ENCODE results near the gene RNF213. TPM values are rescaled to one million over a fixed set of nuclear protein-coding genes. Genes with fewer than 3 reads are reported as not detected.

Gene RNF213
- total and polyA plus RNA-seq, 2 donors (not counting 1 experiment from before 2014, with no cell fraction given), result 36.8 to 245 TPM

GRCh38 chr17:80422981-80423380 lies 162.3 kb downstream of the RNF213 start:
- Histone ChIP-seq H3K27ac (ENCODE audit: insufficient read depth, low read length) (no peak overlapping the region), H3K4me1 (ENCODE audit: control insufficient read depth, extremely low read depth, insufficient read depth, low read length) (no peaks in the 10 kb centered on the region), H3K4me2 (ENCODE audit: extremely low read depth, insufficient read depth, low read length) (no peak overlapping the region), H2AFZ (ENCODE audit: low read length) (no peak overlapping the region), H3K27me3 (ENCODE audit: control insufficient read depth, insufficient read depth, low read length) (no peaks in the 10 kb centered on the region), H3K9ac (ENCODE audit: insufficient read depth, low read length) (no peak overlapping the region), H3K79me2 (ENCODE audit: control insufficient read depth, insufficient read depth, low read length) (no peaks in the 10 kb centered on the region), H4K20me1 (ENCODE audit: control insufficient read depth, extremely low read depth, insufficient read depth, low read length) (no peaks in the 10 kb centered on the region), H3K36me3 (ENCODE audit: control insufficient read depth, insufficient read depth, low read length) (peaks cover 8% of the 10 kb centered on the region), H3K9me3 (ENCODE audit: control insufficient read depth, insufficient read depth, low read depth, low read length) (no peaks in the 10 kb centered on the region), H3K4me3 (replicated peaks in 1 of 4; ENCODE audit: control extremely low read depth in 1 of 4, insufficient read depth in 1 of 4, low read depth in 3 of 4, low read length in 4 of 4) (no peak overlapping the region)
- TF ChIP-seq CTCF (conservative IDR thresholded peaks at IDR 0.05 in 1 of 2, IDR thresholded peaks at IDR 0.05 in 1 of 2; ENCODE audit: low read depth in 1 of 2, low read length in 2 of 2) (no peak), EZH2 (IDR thresholded peaks at IDR 0.05; ENCODE audit: low read length, missing control alignments) (no peak)
- no peak for DNase-seq (ENCODE audit: low read depth in 2 of 2)

GRCh38 chr17:80423536-80424225 lies 163.0 kb downstream of the RNF213 start:
- peaks cover 4% of the 10 kb centered on the region for H3K36me3 ChIP-seq (ENCODE audit: control insufficient read depth, insufficient read depth, low read length)
- no peaks in the 10 kb centered on the region for H3K4me1 ChIP-seq (ENCODE audit: control insufficient read depth, extremely low read depth, insufficient read depth, low read length)
- no peak for TF ChIP-seq EZH2 (IDR thresholded peaks at IDR 0.05; ENCODE audit: low read length, missing control alignments)
- H3K79me2 ChIP-seq (ENCODE audit: control insufficient read depth, insufficient read depth, low read length), result no peaks in the 10 kb centered on the region
- H3K27me3 ChIP-seq (ENCODE audit: control insufficient read depth, insufficient read depth, low read length), result no peaks in the 10 kb centered on the region
- no peak overlapping the region for H2AFZ ChIP-seq (ENCODE audit: low read length)
- H3K4me3 ChIP-seq (replicated peaks in 1 of 4; ENCODE audit: control extremely low read depth in 1 of 4, insufficient read depth in 1 of 4, low read depth in 3 of 4, low read length in 4 of 4), result no peak overlapping the region
- H4K20me1 ChIP-seq (ENCODE audit: control insufficient read depth, extremely low read depth, insufficient read depth, low read length), result no peaks in the 10 kb centered on the region
- no peak overlapping the region for H3K27ac ChIP-seq (ENCODE audit: insufficient read depth, low read length)
- H3K4me2 ChIP-seq (ENCODE audit: extremely low read depth, insufficient read depth, low read length), result no peak overlapping the region
- H3K9ac ChIP-seq (ENCODE audit: insufficient read depth, low read length), result no peak overlapping the region
- no peaks in the 10 kb centered on the region for H3K9me3 ChIP-seq (ENCODE audit: control insufficient read depth, insufficient read depth, low read depth, low read length)
- DNase-seq (ENCODE audit: low read depth in 2 of 2), result no peak

- H3K4me3 ChIP-seq (replicated peaks in 1 of 4; ENCODE audit: control extremely low read depth in 1 of 4, insufficient read depth in 1 of 4, low read depth in 3 of 4, low read length in 4 of 4), result no peak overlapping the region
- no peaks in the 10 kb centered on the region for H3K79me2 ChIP-seq (ENCODE audit: control insufficient read depth, insufficient read depth, low read length)
- H4K20me1 ChIP-seq (ENCODE audit: control insufficient read depth, extremely low read depth, insufficient read depth, low read length), result no peaks in the 10 kb centered on the region
- H3K27ac ChIP-seq (ENCODE audit: insufficient read depth, low read length), result no peak overlapping the region
- H3K9me3 ChIP-seq (ENCODE audit: control insufficient read depth, insufficient read depth, low read depth, low read length), result no peaks in the 10 kb centered on the region
- H3K4me2 ChIP-seq (ENCODE audit: extremely low read depth, insufficient read depth, low read length), result no peak overlapping the region
- no peak overlapping the region for H3K9ac ChIP-seq (ENCODE audit: insufficient read depth, low read length)
- H3K4me1 ChIP-seq (ENCODE audit: control insufficient read depth, extremely low read depth, insufficient read depth, low read length), result no peaks in the 10 kb centered on the region
- TF ChIP-seq EZH2 (IDR thresholded peaks at IDR 0.05; ENCODE audit: low read length, missing control alignments) (no peak), CTCF (conservative IDR thresholded peaks at IDR 0.05 in 1 of 2, IDR thresholded peaks at IDR 0.05 in 1 of 2; ENCODE audit: low read depth in 1 of 2, low read length in 2 of 2) (no peak)
- peaks cover 3% of the 10 kb centered on the region for H3K36me3 ChIP-seq (ENCODE audit: control insufficient read depth, insufficient read depth, low read length)
- H2AFZ ChIP-seq (ENCODE audit: low read length), result no peak overlapping the region
- H3K27me3 ChIP-seq (ENCODE audit: control insufficient read depth, insufficient read depth, low read length), result no peaks in the 10 kb centered on the region
- no peak for DNase-seq (ENCODE audit: low read depth in 2 of 2)
Measured at GRCh38 chr17:80424261-80424660, 163.6 kb downstream of the RNF213 start.

All from fibroblast of lung (primary cell).